ENCODE data around the gene PTPRE.

Gene PTPRE

GRCh38 chr10:128003521-128003920 lies 96.6 kb downstream of the PTPRE start:
- Mint-ChIP-seq H3K36me3 (ENCODE audit: low read depth) (no peaks in the 10 kb centered on the region), H3K9me3 (no peaks in the 10 kb centered on the region), H3K4me1 (ENCODE audit: low read depth) (peaks cover 2% of the 10 kb centered on the region), H3K27me3 (peaks cover 34% of the 10 kb centered on the region), H3K27ac (no peak overlapping the region), H3K4me3 (no peak overlapping the region)
- DNase-seq, result no peak

GRCh38 chr10:128005858-128006257 lies 99.0 kb downstream of the PTPRE start:
- Mint-ChIP-seq H3K4me3 (no peak overlapping the region), H3K36me3 (ENCODE audit: low read depth) (no peaks in the 10 kb centered on the region), H3K9me3 (no peaks in the 10 kb centered on the region), H3K27ac (no peak overlapping the region), H3K4me1 (ENCODE audit: low read depth) (no peaks in the 10 kb centered on the region), H3K27me3 (peaks cover 21% of the 10 kb centered on the region)
- DNase-seq, result no peak

DNA sequence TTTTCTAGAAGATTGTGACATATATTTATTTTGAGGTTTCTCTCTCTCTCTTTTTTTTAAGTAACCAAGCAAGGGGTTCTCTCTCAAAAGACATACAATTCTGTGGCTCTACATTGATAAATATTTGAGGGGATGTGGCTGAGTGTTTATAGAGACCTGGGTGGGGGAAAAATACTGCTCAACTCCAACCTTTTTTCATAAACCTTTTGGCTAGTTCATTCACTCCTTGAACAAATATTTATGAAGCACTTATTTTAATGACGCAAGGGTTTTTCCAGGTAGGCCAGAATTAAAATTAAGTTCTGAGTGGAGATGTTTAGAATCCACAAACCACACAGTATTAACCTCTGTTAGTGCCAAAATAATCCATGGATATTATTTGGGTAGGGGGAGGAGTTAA lies 100.2 kb downstream of the PTPRE start:
- H3K4me1 Mint-ChIP-seq (ENCODE audit: low read depth), result peaks cover 8% of the 10 kb centered on the region
- H3K9me3 Mint-ChIP-seq, result no peaks in the 10 kb centered on the region
- peaks cover 21% of the 10 kb centered on the region for H3K27me3 Mint-ChIP-seq
- no peaks in the 10 kb centered on the region for H3K36me3 Mint-ChIP-seq (ENCODE audit: low read depth)
- no peak for DNase-seq
- no peak overlapping the region for H3K27ac Mint-ChIP-seq
- H3K4me3 Mint-ChIP-seq, result no peak overlapping the region

- Mint-ChIP-seq H3K9me3 (no peaks in the 10 kb centered on the region), H3K27me3 (peaks cover 18% of the 10 kb centered on the region), H3K4me3 (no peak overlapping the region), H3K36me3 (ENCODE audit: low read depth) (no peaks in the 10 kb centered on the region), H3K27ac (no peak overlapping the region), H3K4me1 (ENCODE audit: low read depth) (peaks cover 8% of the 10 kb centered on the region)
- DNase-seq, result no peak
These were observed 101.1 kb downstream of the PTPRE start for GRCh38 chr10:128007971-128008370.

DNA sequence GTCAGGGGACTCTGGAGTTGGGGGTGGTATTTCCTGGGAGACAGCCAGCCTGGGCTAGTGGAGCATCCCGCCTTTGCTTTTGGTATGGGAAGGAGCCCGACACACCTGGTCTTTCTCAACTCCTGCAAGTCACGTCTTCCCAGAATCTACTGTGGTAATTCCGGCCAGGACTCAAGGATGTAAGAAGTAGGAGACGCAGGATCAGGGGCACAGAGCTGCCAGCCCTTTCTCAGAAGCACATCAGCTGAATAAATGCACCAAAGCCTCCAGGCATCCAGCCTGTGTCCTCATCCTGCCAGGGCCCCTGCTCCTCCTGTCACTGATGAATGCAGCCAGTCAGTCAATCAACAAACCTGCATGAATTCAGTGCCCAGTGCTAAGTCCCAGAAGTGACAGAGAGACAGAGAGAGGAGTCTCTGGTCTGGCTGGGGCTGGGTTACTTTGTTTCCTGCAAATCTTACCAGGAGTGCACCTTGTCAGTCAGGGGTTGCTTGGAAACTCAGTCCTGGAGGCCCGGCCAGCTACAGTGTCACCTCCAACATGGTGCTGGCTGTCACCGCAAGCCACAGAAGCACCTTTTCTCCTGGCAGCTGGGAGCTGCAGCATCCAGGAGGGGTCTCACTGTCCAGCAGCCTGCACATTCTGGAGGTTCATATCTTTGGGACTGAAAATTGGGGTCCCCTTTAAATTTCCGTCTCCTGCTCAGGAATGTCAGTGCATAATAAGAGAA lies 101.8 kb downstream of the PTPRE start:
- no peak overlapping the region for H3K4me3 Mint-ChIP-seq
- H3K9me3 Mint-ChIP-seq, result no peaks in the 10 kb centered on the region
- peaks cover 8% of the 10 kb centered on the region for H3K4me1 Mint-ChIP-seq (ENCODE audit: low read depth)
- no peaks in the 10 kb centered on the region for H3K36me3 Mint-ChIP-seq (ENCODE audit: low read depth)
- H3K27me3 Mint-ChIP-seq, result peaks cover 18% of the 10 kb centered on the region
- DNase-seq, result no peak
- no peak overlapping the region for H3K27ac Mint-ChIP-seq

- DNase-seq, result no peak
- no peak overlapping the region for H3K27ac Mint-ChIP-seq
- H3K9me3 Mint-ChIP-seq, result no peaks in the 10 kb centered on the region
- peaks cover 8% of the 10 kb centered on the region for H3K4me1 Mint-ChIP-seq (ENCODE audit: low read depth)
- H3K36me3 Mint-ChIP-seq (ENCODE audit: low read depth), result no peaks in the 10 kb centered on the region
- no peak overlapping the region for H3K4me3 Mint-ChIP-seq
- peaks cover 13% of the 10 kb centered on the region for H3K27me3 Mint-ChIP-seq
These were observed 102.6 kb downstream of the PTPRE start for GRCh38 chr10:128009372-128010126.

DNA sequence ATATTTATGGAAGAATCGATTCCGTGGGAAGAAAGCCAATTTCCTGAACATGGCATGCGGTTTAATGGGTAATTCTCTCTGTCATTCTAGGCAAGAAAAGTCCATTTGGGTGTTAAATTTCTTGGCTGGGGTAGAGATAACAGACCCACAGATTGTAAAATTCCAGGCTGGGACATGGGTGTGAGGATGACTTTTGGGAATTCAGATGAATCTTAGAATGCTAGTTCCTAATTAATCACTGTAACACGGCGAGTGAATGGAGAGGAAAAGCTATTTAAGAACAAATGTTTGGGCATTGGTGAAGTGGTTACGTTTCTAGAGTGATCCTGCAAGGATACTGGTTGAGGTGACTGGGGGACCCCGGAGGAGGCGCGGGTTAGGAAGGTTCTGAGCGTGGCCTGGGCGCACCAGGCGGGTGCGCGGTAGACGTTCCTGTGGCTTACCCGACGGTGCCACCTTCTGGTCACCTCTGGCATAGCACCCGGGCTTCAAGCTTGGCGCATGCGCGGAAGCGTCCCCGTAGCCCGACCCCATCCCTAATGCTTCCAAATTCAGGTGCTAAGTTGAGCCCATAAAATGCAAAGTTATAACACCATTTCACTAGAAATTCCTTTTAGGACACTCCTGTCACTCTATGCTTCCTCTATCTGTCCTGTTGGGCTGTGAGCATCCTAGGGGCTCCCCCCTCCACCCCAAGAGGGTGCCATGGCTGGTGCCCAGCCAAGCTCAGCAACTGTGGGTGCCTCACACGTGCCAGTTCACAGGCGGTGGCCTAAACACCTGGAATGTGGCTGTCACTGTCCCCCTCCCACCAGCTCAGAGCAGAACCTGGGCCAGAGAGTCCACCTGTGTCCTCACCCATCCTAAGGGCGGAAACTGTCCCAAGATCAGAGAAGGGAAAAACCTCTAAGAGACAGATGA lies 104.4 kb downstream of the PTPRE start:
- DNase-seq, result peak; percentile 97
- H3K4me1 Mint-ChIP-seq (ENCODE audit: low read depth), result peaks cover 8% of the 10 kb centered on the region
- no peaks in the 10 kb centered on the region for H3K9me3 Mint-ChIP-seq
- H3K27ac Mint-ChIP-seq, result no peak overlapping the region
- no peaks in the 10 kb centered on the region for H3K36me3 Mint-ChIP-seq (ENCODE audit: low read depth)
- H3K27me3 Mint-ChIP-seq, result peaks cover 13% of the 10 kb centered on the region
- peak overlapping the region; percentile 38 for H3K4me3 Mint-ChIP-seq

GRCh38 chr10:128013626-128014025 lies 106.7 kb downstream of the PTPRE start:
- H3K36me3 Mint-ChIP-seq (ENCODE audit: low read depth), result no peaks in the 10 kb centered on the region
- no peak for DNase-seq
- H3K4me3 Mint-ChIP-seq, result no peak overlapping the region
- peaks cover 16% of the 10 kb centered on the region for H3K27me3 Mint-ChIP-seq
- peaks cover 15% of the 10 kb centered on the region for H3K4me1 Mint-ChIP-seq (ENCODE audit: low read depth)
- H3K27ac Mint-ChIP-seq, result no peak overlapping the region
- no peaks in the 10 kb centered on the region for H3K9me3 Mint-ChIP-seq

DNA sequence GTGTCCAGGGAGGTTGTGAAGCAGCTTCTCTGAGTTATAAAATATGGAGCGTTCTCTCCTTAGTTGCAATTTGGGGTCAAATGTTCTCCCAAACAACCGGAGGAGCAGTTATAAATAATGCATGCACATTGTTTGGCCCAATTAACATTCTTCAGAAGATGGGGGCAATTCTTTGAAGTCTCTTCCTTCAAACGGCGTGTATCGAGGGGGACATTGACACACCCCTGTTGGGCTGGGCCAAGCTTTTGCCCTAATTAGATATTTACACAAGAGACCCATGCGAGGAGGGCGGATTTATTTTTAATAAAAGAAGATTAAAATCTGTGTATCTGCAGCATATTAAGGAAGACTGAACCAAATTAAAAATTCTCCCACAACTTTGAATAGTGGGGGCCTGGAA lies 107.3 kb downstream of the PTPRE start:
- Mint-ChIP-seq H3K9me3 (no peaks in the 10 kb centered on the region), H3K4me3 (no peak overlapping the region), H3K4me1 (ENCODE audit: low read depth) (peaks cover 17% of the 10 kb centered on the region), H3K36me3 (ENCODE audit: low read depth) (no peaks in the 10 kb centered on the region), H3K27ac (no peak overlapping the region), H3K27me3 (peaks cover 16% of the 10 kb centered on the region)
- DNase-seq, result no peak

- Mint-ChIP-seq H3K4me3 (no peak overlapping the region), H3K36me3 (ENCODE audit: low read depth) (no peaks in the 10 kb centered on the region), H3K9me3 (no peaks in the 10 kb centered on the region), H3K27ac (no peak overlapping the region), H3K27me3 (peaks cover 5% of the 10 kb centered on the region), H3K4me1 (ENCODE audit: low read depth) (peaks cover 11% of the 10 kb centered on the region)
- DNase-seq, result no peak
These were observed 109.6 kb downstream of the PTPRE start for GRCh38 chr10:128016423-128017060.

DNA sequence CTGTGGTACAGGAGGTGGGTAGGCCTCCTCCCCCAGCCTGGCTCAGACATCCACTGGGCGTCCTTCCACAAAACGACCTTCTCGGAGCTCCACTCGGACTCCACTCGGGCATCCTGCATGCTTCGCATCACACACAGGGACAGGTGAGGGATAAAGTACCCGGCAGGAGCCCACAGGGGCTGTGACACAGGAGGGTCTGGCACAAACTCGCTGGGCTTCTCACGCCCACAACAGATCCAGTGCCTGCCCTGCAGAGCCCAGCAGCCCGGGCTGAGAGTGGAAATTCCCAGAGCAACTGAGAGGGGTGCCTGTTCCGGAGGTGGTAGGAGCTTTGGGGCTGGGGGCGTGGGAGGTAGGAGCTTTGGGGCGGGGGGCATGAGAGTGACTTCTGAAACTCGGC lies 110.9 kb downstream of the PTPRE start:
- Mint-ChIP-seq H3K27ac (no peak overlapping the region), H3K27me3 (peaks cover 5% of the 10 kb centered on the region), H3K9me3 (no peaks in the 10 kb centered on the region), H3K4me1 (ENCODE audit: low read depth) (peaks cover 9% of the 10 kb centered on the region), H3K4me3 (no peak overlapping the region), H3K36me3 (ENCODE audit: low read depth) (no peaks in the 10 kb centered on the region)
- DNase-seq, result no peak

DNA sequence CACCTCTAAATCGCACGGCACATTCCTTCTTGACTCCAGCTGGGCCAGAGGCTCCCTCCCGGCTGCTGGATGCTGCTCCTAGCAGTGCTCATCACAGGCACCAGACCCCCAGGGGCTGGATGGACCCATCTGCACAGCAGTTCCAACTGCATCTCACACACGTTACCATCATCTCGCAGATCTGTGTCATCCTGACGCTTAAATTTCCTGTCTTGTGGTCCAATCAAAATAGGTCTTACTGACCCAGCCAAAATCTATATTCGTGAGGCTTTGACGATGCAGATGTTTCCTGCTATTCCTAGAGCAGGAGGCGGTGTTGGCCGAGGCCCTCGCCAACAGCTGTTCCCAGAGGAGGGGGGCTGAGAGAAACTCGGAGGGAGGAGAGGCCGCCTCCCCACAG lies 111.3 kb downstream of the PTPRE start:
- no peak overlapping the region for H3K27ac Mint-ChIP-seq

DNA sequence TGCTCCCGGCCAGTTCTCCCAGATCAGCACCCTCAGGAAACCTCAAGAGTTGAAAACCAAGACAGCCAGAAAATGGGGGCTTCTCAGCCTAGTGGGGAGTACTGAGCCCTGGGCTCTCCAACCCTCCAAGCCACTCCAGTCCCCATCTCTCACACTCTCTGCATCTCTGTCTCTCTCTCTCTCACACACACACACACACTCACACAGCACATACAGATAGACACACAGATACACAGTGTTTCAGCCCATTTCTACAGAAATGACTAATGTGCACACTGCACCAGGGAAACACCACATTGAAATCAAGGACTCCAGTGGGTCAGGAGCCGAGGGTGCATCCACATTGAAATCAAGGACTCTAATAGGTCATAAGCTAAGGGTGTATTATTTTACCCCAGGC lies 111.8 kb downstream of the PTPRE start:
- peak overlapping the region; percentile 5 for H3K27ac Mint-ChIP-seq
- DNase-seq, result no peak
- H3K27me3 Mint-ChIP-seq, result peaks cover 5% of the 10 kb centered on the region
- H3K4me1 Mint-ChIP-seq (ENCODE audit: low read depth), result peaks cover 9% of the 10 kb centered on the region
- H3K9me3 Mint-ChIP-seq, result no peaks in the 10 kb centered on the region
- no peaks in the 10 kb centered on the region for H3K36me3 Mint-ChIP-seq (ENCODE audit: low read depth)
- H3K4me3 Mint-ChIP-seq, result peak overlapping the region; percentile 38

More for the DNA sequence above, 111.3 kb downstream of the PTPRE start:
- peak overlapping the region; percentile 38 for H3K4me3 Mint-ChIP-seq
- no peaks in the 10 kb centered on the region for H3K36me3 Mint-ChIP-seq (ENCODE audit: low read depth)
- no peaks in the 10 kb centered on the region for H3K9me3 Mint-ChIP-seq
- DNase-seq, result no peak
- H3K27me3 Mint-ChIP-seq, result peaks cover 5% of the 10 kb centered on the region
- H3K4me1 Mint-ChIP-seq (ENCODE audit: low read depth), result peaks cover 9% of the 10 kb centered on the region
